Glomerular visceral epithelial cell (primary cell): ENCODE measurements around the gene ADAM17.
"Not testable (repeated sequence)": the region's sequence is repeated elsewhere in the genome, so short reads cannot be mapped to it uniquely, and the experiment has no call there.

Experiments used
- DNase-seq: peaks from one replicate; pipeline ENCODE4 v3.0.0-alpha.2; 2016; ENCODE audit errors: extremely low spot score

ADAM17 gene

DNA sequence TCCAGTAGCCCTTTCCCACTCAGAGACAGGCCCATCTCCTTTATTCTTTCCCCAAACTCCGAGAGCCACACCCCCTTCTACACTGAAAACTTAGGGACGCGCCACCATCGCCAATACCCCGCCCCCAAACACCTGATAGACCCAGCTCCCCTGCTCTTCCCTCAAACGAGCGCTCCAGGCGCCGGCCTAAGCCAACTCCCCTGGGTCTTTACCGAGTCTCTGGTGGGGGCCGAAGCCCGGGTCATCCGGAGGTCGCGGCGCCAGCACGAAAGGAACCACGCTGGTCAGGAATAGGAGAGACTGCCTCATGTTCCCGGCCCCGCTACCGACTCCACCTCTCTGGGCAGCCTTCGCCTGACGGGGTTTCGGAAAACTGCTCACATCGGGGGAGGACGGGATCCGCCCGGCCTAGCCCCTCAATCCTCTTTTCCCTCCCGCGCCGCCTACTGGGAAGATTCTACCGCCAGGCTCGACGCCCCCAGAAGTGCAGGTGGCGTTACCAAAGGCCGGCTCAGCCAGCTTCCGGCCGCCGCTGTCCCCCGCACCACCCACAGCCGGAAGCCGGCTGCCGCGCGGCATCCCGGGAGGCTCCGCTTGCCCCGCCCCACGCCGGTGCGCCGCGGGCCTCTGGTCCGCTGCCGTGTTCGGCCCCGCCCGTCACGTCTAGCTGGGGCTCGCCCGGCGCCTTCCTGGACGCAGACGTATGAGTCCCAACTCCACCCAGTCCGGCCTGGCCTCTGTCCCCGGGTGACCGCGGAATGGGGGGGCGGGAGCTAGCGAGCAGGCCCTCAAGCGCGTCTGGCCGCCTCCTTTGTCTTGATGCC, at the start of gene ADAM17:
ADAM17 (minus strand) TSS at position 534 of the 824 bp plus-strand sequence; CDS start at position 309, 225 bp downstream.
- DNase-seq: peak; percentile 96

DNA sequence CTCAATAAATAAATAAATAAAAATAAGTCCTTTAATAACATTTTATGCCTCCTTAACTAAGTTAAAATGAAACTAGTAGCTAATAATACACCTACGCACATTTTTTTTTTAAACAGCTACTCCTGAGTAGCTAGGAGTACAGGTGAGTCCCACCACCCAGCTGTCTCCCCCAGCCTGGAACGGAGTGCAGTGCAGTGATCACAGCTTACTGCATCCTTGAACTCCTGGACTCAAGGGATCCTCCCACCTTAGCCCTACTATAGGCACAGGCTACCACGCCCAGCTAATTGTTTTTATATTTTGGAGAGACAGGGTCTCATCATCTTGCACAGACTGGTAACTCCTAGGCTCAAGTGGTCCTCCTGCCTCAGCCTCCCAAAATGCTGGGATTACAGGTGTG, 46.8 kb upstream of the ADAM17 start:
- no peak for DNase-seq

- no peak for DNase-seq
Observed at GRCh38 chr2:9601397-9601796, 45.8 kb upstream of the ADAM17 start.

- DNase-seq: no peak
Observed at GRCh38 chr2:9599430-9599829, 43.8 kb upstream of the ADAM17 start.

- DNase-seq: no peak
Observed at GRCh38 chr2:9596621-9597311, 41.1 kb upstream of the ADAM17 start.

DNA sequence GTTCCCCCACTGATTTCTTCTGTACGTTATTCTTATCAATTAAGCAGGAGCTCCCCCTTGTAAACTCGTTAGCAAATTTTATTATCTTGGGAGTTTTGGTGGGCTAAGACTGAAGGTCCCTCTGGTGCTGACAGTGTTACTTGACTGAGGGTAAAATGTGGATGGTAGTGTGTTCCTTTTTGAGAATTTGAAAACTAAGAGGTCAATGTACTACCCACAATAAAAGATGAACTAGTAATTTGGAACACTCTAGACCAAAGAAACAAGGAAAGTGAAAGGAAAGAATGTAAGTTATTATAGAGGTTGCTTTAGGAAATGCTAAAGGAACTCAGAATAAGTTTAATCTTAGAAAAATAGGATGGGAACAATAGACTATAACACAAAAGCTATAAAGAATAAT, 40.1 kb upstream of the ADAM17 start:
- no peak for DNase-seq

DNA sequence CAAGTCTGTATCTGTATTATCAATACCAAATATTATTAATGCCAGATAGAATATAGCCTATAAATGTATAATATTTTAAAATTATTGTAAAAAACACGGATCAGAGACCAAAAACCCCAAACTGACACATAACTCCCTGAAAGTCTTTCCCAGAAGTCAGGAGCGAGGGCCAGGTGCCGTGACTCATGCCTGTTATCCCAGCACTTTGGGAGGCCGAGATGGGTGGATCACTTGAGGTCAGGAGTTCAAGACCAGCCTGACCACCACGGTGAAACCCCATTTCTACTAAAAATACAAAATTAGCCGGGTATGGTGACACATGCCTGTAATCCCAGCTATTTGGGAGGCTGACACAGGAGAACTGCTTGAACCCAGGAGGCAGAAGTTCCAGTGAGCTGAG, 39.6 kb upstream of the ADAM17 start:
- peak; percentile 53 for DNase-seq

- peak; percentile 75 for DNase-seq
Observed at GRCh38 chr2:9594366-9595054, 38.9 kb upstream of the ADAM17 start.

DNA sequence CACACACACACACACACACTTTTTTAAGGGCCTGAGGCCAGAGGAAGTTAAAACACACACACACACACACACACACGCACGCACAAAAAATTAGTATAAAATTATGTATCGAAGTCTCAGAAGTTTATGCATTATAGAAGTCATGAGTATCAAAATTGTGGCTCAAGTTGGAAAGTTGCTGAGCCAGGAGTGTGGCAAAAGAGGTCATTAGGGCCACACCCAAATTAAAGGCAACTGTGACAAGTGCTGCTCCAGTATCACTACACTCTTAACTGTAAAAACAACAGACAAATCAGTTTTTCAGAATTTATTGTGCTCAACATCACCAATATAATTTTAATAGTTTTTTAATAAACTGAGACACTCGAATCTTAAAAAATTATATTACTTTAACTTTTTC, 38.3 kb upstream of the ADAM17 start:
- DNase-seq: no peak

- DNase-seq: no peak
Observed at GRCh38 chr2:9592699-9593098, 37.1 kb upstream of the ADAM17 start.

DNA sequence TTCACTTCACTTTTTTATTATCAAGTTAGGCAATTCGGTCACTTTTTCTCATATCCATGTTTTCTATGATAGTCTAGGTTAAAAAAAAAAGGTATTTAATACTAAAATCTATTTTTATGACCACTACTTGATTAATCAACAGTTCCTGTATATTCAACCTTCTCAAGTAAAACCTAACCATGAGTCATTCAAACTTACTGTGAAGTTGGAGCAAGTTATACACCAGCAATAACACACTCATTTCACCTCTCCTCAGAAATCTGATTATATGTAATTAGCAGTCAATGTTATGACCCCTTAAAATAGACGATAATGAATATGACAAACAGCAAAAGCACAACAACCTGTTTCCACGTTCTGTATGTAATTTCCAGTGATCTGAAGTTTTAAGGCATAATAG, 35.0 kb upstream of the ADAM17 start:
- no peak for DNase-seq

DNA sequence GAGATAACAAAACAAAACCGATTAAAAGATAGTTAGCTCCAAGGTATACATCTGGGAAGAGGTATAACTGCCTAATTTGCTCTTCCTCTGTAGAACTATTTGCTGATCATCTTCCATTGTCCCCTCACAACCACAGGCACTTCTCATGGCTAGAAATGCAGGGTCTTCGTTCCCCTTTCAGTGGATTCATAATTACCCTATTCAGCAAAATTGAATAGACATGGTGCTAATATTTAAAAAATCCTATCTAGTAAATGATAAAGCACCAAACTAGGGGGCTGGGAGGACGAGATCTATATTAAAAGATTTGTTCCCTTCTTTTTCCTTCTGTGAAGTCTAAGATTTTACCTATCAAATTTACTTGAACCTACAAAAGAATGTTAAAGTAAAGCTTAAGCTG, 30.8 kb upstream of the ADAM17 start:
- DNase-seq: no peak

DNA sequence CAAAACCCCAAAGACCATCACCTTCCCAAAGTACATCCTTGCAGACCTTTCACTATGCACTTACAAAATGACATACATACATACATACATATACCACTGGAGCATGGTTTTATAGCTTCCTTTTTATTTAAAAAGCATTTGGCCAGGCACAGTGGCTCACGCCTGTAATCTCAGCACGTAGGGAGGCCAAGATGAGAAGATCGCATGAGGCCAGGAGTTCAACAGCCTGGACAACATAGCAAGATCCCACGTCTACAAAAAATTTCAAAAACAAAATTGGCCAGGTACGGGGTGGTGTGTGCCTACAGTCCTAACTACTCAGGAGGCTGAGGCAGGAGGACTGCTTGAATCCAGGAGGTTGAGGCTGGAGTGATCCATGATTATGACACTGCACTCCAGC, 29.9 kb upstream of the ADAM17 start:
- DNase-seq: no peak

DNA sequence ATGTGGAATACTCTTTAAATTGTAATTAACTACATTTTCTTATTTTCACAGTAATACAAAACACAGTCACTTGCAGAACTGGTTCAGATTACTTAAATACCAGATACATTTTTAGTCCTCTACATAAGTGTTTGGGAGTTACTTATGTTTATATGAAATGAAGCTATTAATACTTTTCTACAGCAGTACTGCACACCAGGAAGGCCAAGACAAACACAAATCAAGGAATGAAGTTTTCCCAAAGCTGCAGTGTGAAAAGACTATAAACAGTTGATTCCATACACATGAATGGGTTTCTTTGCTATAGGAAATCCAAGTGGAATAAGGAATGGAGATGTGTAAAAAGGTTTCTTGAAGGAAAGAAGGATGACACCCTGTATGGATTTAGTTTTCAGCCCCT, 29.3 kb upstream of the ADAM17 start:
- DNase-seq: not testable (repeated sequence)

- no peak for DNase-seq
Observed at GRCh38 chr2:9582624-9583023, 27.0 kb upstream of the ADAM17 start.

GRCh38 chr2:9578467-9579235, 23.0 kb upstream of the ADAM17 start:
- DNase-seq: no peak

- no peak for DNase-seq
Observed at GRCh38 chr2:9574331-9574730, 18.7 kb upstream of the ADAM17 start.

DNA sequence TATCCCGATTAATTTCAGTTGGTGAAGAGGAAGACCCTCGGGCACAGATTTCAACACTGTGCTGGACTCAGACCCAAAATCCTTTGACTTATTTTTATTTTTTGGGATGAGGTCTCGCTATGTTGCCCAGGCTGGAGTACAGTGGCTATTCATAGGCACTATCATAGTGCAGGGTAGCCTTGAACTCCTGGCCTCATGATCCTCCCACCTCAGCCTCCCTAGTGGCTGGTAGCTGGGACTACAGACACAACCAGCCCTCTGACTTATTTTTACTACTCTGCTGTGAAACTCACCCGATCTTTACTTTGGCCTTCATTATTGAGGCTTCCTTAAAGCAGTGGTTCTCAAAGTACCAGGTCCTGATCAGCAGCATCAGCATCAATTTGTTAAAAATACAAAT, 18.2 kb upstream of the ADAM17 start:
- no peak for DNase-seq

GRCh38 chr2:9573013-9573720, 17.5 kb upstream of the ADAM17 start:
- no peak for DNase-seq

DNA sequence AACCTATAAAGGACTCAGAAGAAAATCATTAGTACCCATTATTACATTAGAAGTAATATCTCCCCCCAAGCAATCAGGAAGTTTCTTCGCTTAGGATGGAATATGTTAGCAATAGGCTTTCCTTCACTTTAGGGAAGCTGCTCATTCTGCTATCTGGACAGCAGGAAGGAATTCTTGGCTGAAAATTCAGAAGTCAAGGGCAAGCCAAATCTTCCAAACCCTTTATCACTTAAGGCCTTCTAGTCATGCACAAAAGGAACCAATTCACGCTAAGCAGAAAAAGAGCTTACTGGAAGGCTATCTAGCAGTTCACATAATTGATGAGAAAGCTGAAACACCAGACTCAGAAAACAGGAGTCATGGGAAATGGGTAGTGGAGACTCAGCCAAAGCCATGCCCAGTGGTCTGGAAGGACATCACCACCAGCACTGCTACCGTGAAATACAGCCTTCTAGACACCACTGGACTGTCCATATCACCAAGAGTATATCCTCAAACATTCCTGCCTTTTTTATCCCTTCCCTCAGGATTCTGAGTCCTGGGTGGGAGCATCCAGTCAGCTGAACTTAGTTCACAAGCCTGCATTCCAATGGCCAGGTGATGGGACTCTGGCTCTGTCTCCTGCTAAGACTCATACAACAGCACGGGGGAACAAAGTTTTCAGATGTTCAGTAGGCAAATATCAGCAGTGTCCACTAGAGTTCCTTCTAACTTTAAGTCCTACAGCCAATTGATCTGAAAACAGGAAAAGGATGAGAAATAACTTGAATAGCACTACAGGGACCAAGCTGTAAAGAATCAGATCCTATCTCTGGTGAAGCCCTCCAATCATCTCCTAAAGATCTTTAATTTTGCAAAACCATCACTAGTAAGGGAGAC, 14.8 kb upstream of the ADAM17 start:
- DNase-seq: no peak
